Naive thymus-derived CD4-positive, alpha-beta T cell (primary cell): ENCODE data around the gene MAP1LC3B. TPM values are rescaled to one million over a fixed set of nuclear protein-coding genes. Genes with fewer than 3 reads are reported as not detected.

Experiments used
- ATAC-seq: fragments of 150-1000 bp; cut with Tn5 transposase; 2 replicates; pipeline ENCODE4 v1.10.0; 2021; ENCODE audit warnings: mild to moderate bottlenecking, moderate library complexity
- CTCF ChIA-PET: fragments of 350-600 bp; sonication (Branson Sonifier 250); formaldehyde crosslinking; loops from one replicate; lab custom pipeline; 2021; ENCODE audit warnings: antibody characterized with exemption; lab: Charles Lee
- POLR2A ChIA-PET: fragments of 350-600 bp; sonication (Branson Sonifier 250); formaldehyde crosslinking; loops from one replicate; lab custom pipeline; 2021; ENCODE audit warnings: antibody characterized with exemption, inconsistent platforms; lab: Charles Lee
- DNase-seq, 9 donors: peaks; one replicate each; pipeline versions ENCODE4 v3.0.0 to v3.0.0-alpha.2; 2020 to 2022; ENCODE audit warnings: mixed read lengths in 1 of 9
- H3K27ac ChIP-seq: one replicate; pipeline ENCODE4 v1.7.0; 2013; ENCODE audit warnings: mild to moderate bottlenecking, low read depth, low read length, moderate library complexity
- H3K27me3 ChIP-seq, 2 donors: one replicate each; pipeline ENCODE4 v1.7.0; 2013; ENCODE audit warnings: low read length in 2 of 2, mild to moderate bottlenecking in 2 of 2, moderate library complexity in 2 of 2; ENCODE audit not compliant: control insufficient read depth in 2 of 2, insufficient read depth in 2 of 2
- H3K36me3 ChIP-seq, 3 experiments: 1 replicate in 2 of 3; 2 replicates in 1 of 3; pipeline ENCODE4 v1.7.0; 2013; ENCODE audit warnings: low read length in 3 of 3, mild to moderate bottlenecking in 3 of 3, moderate library complexity in 1 of 3; ENCODE audit not compliant: insufficient read depth in 3 of 3, control insufficient read depth in 2 of 3
- H3K4me1 ChIP-seq, 2 donors: one replicate each; pipeline ENCODE4 v1.7.0; 2013; ENCODE audit warnings: low read length in 2 of 2, mild to moderate bottlenecking in 2 of 2, moderate library complexity in 1 of 2; ENCODE audit not compliant: control insufficient read depth in 2 of 2, insufficient read depth in 2 of 2
- H3K4me3 ChIP-seq: 2 replicates; pipeline ENCODE4 v1.7.0; 2013; ENCODE audit warnings: mild to moderate bottlenecking, low read length
- H3K9me3 ChIP-seq, 3 experiments: 1 replicate in 2 of 3; 2 replicates in 1 of 3; pipeline ENCODE4 v1.7.0; 2013; ENCODE audit warnings: low read length in 3 of 3; ENCODE audit not compliant: control insufficient read depth in 2 of 3
- H3K27ac Mint-ChIP-seq, 9 donors: one replicate each; pipeline ENCODE4 v1.8.0; 2020 to 2022; ENCODE audit warnings: mixed read lengths in 9 of 9, mild to moderate bottlenecking in 8 of 9, moderate library complexity in 5 of 9, inconsistent platforms in 2 of 9
- H3K27me3 Mint-ChIP-seq, 5 donors: one replicate each; pipeline ENCODE4 v1.8.0; 2021 to 2022; ENCODE audit warnings: mixed read lengths in 5 of 5, mild to moderate bottlenecking in 1 of 5
- H3K36me3 Mint-ChIP-seq, 5 donors: one replicate each; pipeline ENCODE4 v1.8.0; 2020 to 2022; ENCODE audit warnings: mixed read lengths in 5 of 5, mild to moderate bottlenecking in 3 of 5, inconsistent platforms in 1 of 5
- H3K4me1 Mint-ChIP-seq, 7 donors: one replicate each; pipeline ENCODE4 v1.8.0; 2020 to 2022; ENCODE audit warnings: mixed read lengths in 7 of 7, mild to moderate bottlenecking in 3 of 7, inconsistent platforms in 1 of 7
- H3K4me3 Mint-ChIP-seq, 10 donors: one replicate each; pipeline ENCODE4 v1.8.0; 2020 to 2022; ENCODE audit warnings: mild to moderate bottlenecking in 10 of 10, mixed read lengths in 10 of 10, moderate library complexity in 6 of 10, inconsistent platforms in 2 of 10
- H3K9me3 Mint-ChIP-seq, 11 donors: one replicate each; pipeline ENCODE4 v1.8.0; 2020 to 2022; ENCODE audit warnings: mixed read lengths in 11 of 11, mild to moderate bottlenecking in 4 of 11, inconsistent platforms in 1 of 11, moderate library complexity in 1 of 11
- intact Hi-C, 2 donors: fragments of 100-400 bp; cut with micrococcal nuclease; formaldehyde crosslinking; loops; one replicate each; pipeline ENCODE4 v1.15.1; 2023
- polyA plus RNA-seq, 2 donors: library from polyadenylated mRNA; unstranded; fragments of 300-500 nt; fragmentation: Illumina TruSeq; gene quantifications; one replicate each; pipeline ENCODE4 v1.2.3, GENCODE V29; 2021
- total RNA-seq, 6 experiments: library from RNA in 5 of 6; stranded (reverse) in 5 of 6; gene quantifications; 1 replicate in 5 of 6; 2 replicates in 1 of 6; pipeline ENCODE4 v1.2.3 and lab custom pipeline; 2021 to 2026

The MAP1LC3B gene
- total and polyA plus RNA-seq, 7 experiments from 2014 or later = 54.5 to 126 (median 63.4) TPM

DNA sequence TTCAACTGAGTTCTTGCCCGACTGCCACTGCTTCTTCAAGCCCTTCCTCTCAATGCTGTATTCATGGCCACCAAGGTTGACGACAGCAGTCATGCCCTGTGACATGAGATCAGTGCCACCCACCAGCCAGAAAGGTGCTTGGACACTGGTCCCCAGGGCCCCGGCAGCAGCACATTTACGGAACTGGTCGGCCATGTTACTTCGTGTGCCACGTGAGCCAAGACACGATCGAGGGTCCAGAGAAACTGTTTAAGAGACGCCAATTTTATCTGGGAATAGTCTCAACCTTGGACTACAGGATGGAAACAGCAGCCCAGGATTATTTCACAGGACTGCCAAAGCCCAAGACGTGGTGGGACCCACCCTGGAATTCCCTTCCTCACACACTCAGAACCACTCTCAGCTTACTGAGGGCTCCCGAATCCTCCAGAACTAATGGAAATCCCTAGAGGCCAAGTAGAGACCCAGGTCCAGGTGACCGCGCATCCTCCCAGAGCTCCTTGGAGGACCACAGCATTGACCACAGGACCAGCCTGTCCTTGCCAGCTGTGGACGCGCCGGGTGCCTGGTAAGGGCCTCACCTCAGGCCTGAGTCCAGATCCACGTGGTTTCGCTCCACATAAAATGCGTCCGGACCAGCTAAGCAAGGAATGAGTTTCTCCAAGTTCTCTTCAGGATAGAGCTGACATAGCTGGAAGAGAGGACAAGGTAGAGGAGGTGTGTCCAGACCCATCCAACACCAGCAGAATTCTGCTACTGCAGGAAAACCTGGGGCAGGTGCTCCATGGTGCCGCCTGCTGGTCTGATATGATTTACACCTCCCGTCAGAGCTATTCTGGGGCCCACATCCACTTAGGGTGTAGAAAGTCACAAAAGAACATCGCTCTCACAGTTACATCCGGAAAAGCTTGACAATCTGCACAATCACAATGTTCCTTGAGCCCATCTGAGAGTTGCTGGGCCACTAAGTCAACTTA lies 28.2 kb downstream of the MAP1LC3B start:
- Histone ChIP-seq H3K4me3 (no peak overlapping the region), H3K36me3 (peaks cover 0 to 81% (median 4%) of the 10 kb centered on the region in 3 experiments), H3K27ac (no peak overlapping the region), H3K4me1 (no peaks in the 10 kb centered on the region), H3K9me3 (no peaks in the 10 kb centered on the region), H3K27me3 (no peaks in the 10 kb centered on the region)
- H3K27me3 Mint-ChIP-seq = no peaks in the 10 kb centered on the region
- H3K27ac Mint-ChIP-seq = no peak overlapping the region
- DNase-seq (no peak), ATAC-seq (no peak)
- peaks cover 0 to 48% (median 6%) of the 10 kb centered on the region in 5 donors for H3K36me3 Mint-ChIP-seq
- H3K4me1 Mint-ChIP-seq = peaks cover 0 to 8% (median 0%) of the 10 kb centered on the region in 7 donors
- CTCF ChIA-PET = interaction anchor here (0.6 to 1.0 kb wide), 4 partner anchors 24 to 216 kb away, joined by 3 to 4 read pairs (median 4); no protein-coding TSS in a partner anchor
- H3K4me3 Mint-ChIP-seq = no peak overlapping the region
- POLR2A ChIA-PET = no interaction called here
- no peaks in the 10 kb centered on the region for H3K9me3 Mint-ChIP-seq
- intact Hi-C loops = no loop called here

GRCh38 chr16:87421003-87421912 lies 29.1 kb downstream of the MAP1LC3B start:
- Mint-ChIP-seq H3K27ac (peak overlapping the region in 1 of 9 donors; percentile 36), H3K9me3 (no peaks in the 10 kb centered on the region), H3K4me1 (peaks cover 0 to 12% (median 0%) of the 10 kb centered on the region in 7 donors), H3K36me3 (peaks cover 0 to 45% (median 9%) of the 10 kb centered on the region in 5 donors), H3K4me3 (no peak overlapping the region), H3K27me3 (no peaks in the 10 kb centered on the region)
- Histone ChIP-seq H3K27ac (no peak overlapping the region), H3K9me3 (no peaks in the 10 kb centered on the region), H3K4me3 (no peak overlapping the region), H3K4me1 (no peaks in the 10 kb centered on the region), H3K36me3 (peaks cover 0 to 74% (median 4%) of the 10 kb centered on the region in 3 experiments), H3K27me3 (no peaks in the 10 kb centered on the region)
- POLR2A ChIA-PET = no interaction called here
- ATAC-seq (no peak), DNase-seq (no peak)
- CTCF ChIA-PET = interaction anchor here (0.6 to 1.0 kb wide), 3 partner anchors 25 to 215 kb away, joined by 3 to 4 read pairs (median 4); no protein-coding TSS in a partner anchor
- intact Hi-C loops = no loop called here

GRCh38 chr16:87422106-87422505 lies 30.0 kb downstream of the MAP1LC3B start:
- peaks cover 0 to 14% (median 3%) of the 10 kb centered on the region in 7 donors for H3K4me1 Mint-ChIP-seq
- Histone ChIP-seq H3K27ac (no peak overlapping the region), H3K4me1 (no peaks in the 10 kb centered on the region), H3K27me3 (no peaks in the 10 kb centered on the region), H3K36me3 (peaks cover 0 to 69% (median 4%) of the 10 kb centered on the region in 3 experiments), H3K4me3 (no peak overlapping the region), H3K9me3 (no peaks in the 10 kb centered on the region)
- no peak overlapping the region for H3K4me3 Mint-ChIP-seq
- no peak for ATAC-seq
- no peaks in the 10 kb centered on the region for H3K9me3 Mint-ChIP-seq
- peaks cover 0 to 46% (median 9%) of the 10 kb centered on the region in 5 donors for H3K36me3 Mint-ChIP-seq
- POLR2A ChIA-PET = interaction anchor here (0.8 kb wide), 1 partner anchor 9 kb away, joined by 3 read pairs; no protein-coding TSS in a partner anchor
- no peak for DNase-seq
- CTCF ChIA-PET = interaction anchor here (0.6 kb wide), 1 partner anchor 129 kb away, joined by 3 read pairs; no protein-coding TSS in a partner anchor
- H3K27ac Mint-ChIP-seq = peak overlapping the region in 1 of 9 donors; percentile 36
- no peaks in the 10 kb centered on the region for H3K27me3 Mint-ChIP-seq
- intact Hi-C loops = no loop called here

DNA sequence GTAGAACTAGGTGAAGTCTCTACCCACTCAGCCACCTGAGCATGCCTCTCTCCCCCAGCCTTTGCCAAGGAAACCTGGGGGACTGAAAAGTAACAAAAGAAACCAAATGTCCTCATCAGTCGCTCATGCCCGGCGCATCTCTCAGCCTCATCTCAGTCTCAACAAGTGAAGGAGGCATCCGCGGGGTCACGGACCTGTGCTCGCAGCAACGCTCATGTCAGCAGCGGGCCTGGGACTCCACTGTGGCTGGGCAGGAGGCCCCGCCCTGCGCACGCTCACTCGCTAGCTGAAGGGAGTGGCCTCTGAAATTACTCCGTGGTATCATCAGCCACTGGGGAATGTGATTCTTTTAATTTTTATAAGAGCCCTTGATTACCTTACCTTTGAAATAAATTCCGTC lies 31.3 kb downstream of the MAP1LC3B start:
- Mint-ChIP-seq H3K36me3 (peaks cover 0 to 45% (median 9%) of the 10 kb centered on the region in 5 donors), H3K27me3 (no peaks in the 10 kb centered on the region), H3K27ac (no peak overlapping the region), H3K4me3 (no peak overlapping the region), H3K4me1 (peaks cover 0 to 14% (median 3%) of the 10 kb centered on the region in 7 donors), H3K9me3 (no peaks in the 10 kb centered on the region)
- intact Hi-C loops = no loop called here
- no peak overlapping the region for H3K27ac ChIP-seq
- peaks cover 0 to 60% (median 4%) of the 10 kb centered on the region in 3 experiments for H3K36me3 ChIP-seq
- no peaks in the 10 kb centered on the region for H3K27me3 ChIP-seq
- no peaks in the 10 kb centered on the region for H3K4me1 ChIP-seq
- POLR2A ChIA-PET = interaction anchor here (0.9 kb wide), 1 partner anchor 9 kb away, joined by 4 read pairs; no protein-coding TSS in a partner anchor
- CTCF ChIA-PET = no interaction called here
- ATAC-seq (no peak), DNase-seq (no peak)
- H3K9me3 ChIP-seq = no peaks in the 10 kb centered on the region
- no peak overlapping the region for H3K4me3 ChIP-seq

- no peaks in the 10 kb centered on the region for H3K9me3 ChIP-seq
- peak overlapping the region in 1 of 9 donors; percentile 73 for H3K27ac Mint-ChIP-seq
- no peak overlapping the region for H3K4me3 Mint-ChIP-seq
- DNase-seq (no peak), ATAC-seq (no peak)
- no peak overlapping the region for H3K4me3 ChIP-seq
- intact Hi-C loops = no loop called here
- H3K36me3 Mint-ChIP-seq = peaks cover 0 to 48% (median 9%) of the 10 kb centered on the region in 5 donors
- no peaks in the 10 kb centered on the region for H3K27me3 Mint-ChIP-seq
- H3K4me1 ChIP-seq = no peaks in the 10 kb centered on the region
- H3K36me3 ChIP-seq = peaks cover 0 to 58% (median 4%) of the 10 kb centered on the region in 3 experiments
- H3K27me3 ChIP-seq = no peaks in the 10 kb centered on the region
- no peak overlapping the region for H3K27ac ChIP-seq
- ChIA-PET POLR2A (no interaction called here), CTCF (no interaction called here)
- no peaks in the 10 kb centered on the region for H3K9me3 Mint-ChIP-seq
- peaks cover 0 to 14% (median 3%) of the 10 kb centered on the region in 7 donors for H3K4me1 Mint-ChIP-seq
Observed at GRCh38 chr16:87424266-87424665, 32.1 kb downstream of the MAP1LC3B start.

DNA sequence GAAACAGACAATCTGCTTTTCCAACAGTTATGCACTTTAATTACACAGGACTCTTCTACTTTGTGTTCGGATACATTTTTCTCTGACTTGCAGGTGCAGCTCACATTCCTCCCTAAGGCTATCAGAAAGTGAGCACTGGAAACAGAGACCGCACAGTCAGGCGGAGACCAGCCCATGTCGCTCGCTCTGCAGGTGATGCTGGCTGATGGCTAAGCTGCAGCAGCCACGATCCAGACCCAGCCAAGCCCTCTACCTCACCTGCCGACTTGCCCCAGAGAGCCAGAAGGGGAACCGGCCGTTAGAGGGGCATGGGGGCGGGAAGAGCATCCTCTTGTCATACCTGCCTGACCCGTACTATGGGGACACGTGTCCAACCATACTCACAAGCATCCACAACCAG lies 33.8 kb downstream of the MAP1LC3B start:
- Histone ChIP-seq H3K27ac (no peak overlapping the region), H3K36me3 (peaks cover 0 to 44% (median 4%) of the 10 kb centered on the region in 3 experiments), H3K4me1 (no peaks in the 10 kb centered on the region), H3K9me3 (no peaks in the 10 kb centered on the region), H3K27me3 (no peaks in the 10 kb centered on the region), H3K4me3 (no peak overlapping the region)
- peaks cover 0 to 45% (median 9%) of the 10 kb centered on the region in 5 donors for H3K36me3 Mint-ChIP-seq
- POLR2A ChIA-PET = interaction anchor here (1.4 kb wide), 1 partner anchor 11 kb away, joined by 3 read pairs; no protein-coding TSS in a partner anchor
- no peak for DNase-seq
- no peak for ATAC-seq
- intact Hi-C loops = no loop called here
- H3K9me3 Mint-ChIP-seq = no peaks in the 10 kb centered on the region
- CTCF ChIA-PET = no interaction called here
- H3K4me3 Mint-ChIP-seq = no peak overlapping the region
- peaks cover 0 to 14% (median 3%) of the 10 kb centered on the region in 7 donors for H3K4me1 Mint-ChIP-seq
- H3K27ac Mint-ChIP-seq = no peak overlapping the region
- no peaks in the 10 kb centered on the region for H3K27me3 Mint-ChIP-seq
